SU-DHL-6 (cell line): ENCODE results near the gene ISG20.

Source experiments
- EZH2phosphoT487 ChIP-seq: fragments of 200-600 bp; sonication (generic), shearing (Covaris generic); conservative IDR thresholded peaks from 2 replicates; pipeline ENCODE4 v1.6.1; 2018; ENCODE audit warnings: mild to moderate bottlenecking, antibody characterized with exemption, low read length, moderate library complexity, mixed read lengths
- TF ChIP-seq, protein P1 (sequence below): fragments of 200-600 bp; sonication (generic); IDR thresholded peaks from one replicate; pipeline ENCODE4 v1.5.1; 2017; ENCODE audit warnings: antibody characterized with exemption, mild to moderate bottlenecking, low read length, moderate library complexity; ENCODE audit not compliant: insufficient read depth, poor library complexity, severe bottlenecking

DNA sequence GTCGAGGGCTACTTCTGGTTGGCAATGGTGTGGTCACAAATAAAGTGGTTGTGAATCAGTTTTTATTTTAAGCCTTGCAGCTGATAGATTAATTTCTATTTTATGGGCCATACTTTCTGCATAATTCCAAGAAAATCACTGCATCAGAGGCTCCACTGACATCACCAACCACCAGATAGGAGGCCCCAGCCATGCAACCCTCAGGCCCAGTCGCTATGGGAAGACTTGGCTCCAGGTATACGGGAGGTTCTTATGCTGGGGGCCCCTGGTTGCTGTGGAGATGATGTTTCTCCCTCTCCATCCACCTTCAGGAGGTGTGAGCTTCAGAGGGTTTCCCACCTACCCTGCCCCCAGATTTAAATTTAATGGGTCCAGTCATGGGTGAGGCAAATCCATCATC, 57.4 kb downstream of the ISG20 start:
- TF ChIP-seq, protein P1, sequence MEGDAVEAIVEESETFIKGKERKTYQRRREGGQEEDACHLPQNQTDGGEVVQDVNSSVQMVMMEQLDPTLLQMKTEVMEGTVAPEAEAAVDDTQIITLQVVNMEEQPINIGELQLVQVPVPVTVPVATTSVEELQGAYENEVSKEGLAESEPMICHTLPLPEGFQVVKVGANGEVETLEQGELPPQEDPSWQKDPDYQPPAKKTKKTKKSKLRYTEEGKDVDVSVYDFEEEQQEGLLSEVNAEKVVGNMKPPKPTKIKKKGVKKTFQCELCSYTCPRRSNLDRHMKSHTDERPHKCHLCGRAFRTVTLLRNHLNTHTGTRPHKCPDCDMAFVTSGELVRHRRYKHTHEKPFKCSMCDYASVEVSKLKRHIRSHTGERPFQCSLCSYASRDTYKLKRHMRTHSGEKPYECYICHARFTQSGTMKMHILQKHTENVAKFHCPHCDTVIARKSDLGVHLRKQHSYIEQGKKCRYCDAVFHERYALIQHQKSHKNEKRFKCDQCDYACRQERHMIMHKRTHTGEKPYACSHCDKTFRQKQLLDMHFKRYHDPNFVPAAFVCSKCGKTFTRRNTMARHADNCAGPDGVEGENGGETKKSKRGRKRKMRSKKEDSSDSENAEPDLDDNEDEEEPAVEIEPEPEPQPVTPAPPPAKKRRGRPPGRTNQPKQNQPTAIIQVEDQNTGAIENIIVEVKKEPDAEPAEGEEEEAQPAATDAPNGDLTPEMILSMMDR: no peak
- no peak for TF ChIP-seq EZH2phosphoT487
